Skeletal muscle tissue (tissue), 4 donors: ENCODE data around the gene IRF4. TPM values are rescaled to one million over a fixed set of nuclear protein-coding genes. Genes with fewer than 3 reads are reported as not detected.

ENCODE experiments used
- H3K27ac ChIP-seq: one replicate; pipeline ENCODE4 v1.7.0; 2013; ENCODE audit warnings: mild to moderate bottlenecking, low read depth, low read length, inconsistent platforms
- H3K27me3 ChIP-seq, 3 donors: one replicate each; pipeline ENCODE4 v1.7.0; 2013; ENCODE audit warnings: low read length in 3 of 3; ENCODE audit not compliant: control insufficient read depth in 3 of 3, insufficient read depth in 3 of 3
- H3K36me3 ChIP-seq, 3 donors: one replicate each; pipeline ENCODE4 v1.7.0; 2013; ENCODE audit warnings: low read length in 3 of 3; ENCODE audit not compliant: control insufficient read depth in 3 of 3, insufficient read depth in 3 of 3
- H3K4me1 ChIP-seq, 3 donors: one replicate each; pipeline ENCODE4 v1.7.0; 2013; ENCODE audit warnings: low read length in 3 of 3, mild to moderate bottlenecking in 3 of 3; ENCODE audit not compliant: control insufficient read depth in 3 of 3, insufficient read depth in 3 of 3
- H3K4me3 ChIP-seq, 3 donors: one replicate each; pipeline ENCODE4 v1.7.0; 2013; ENCODE audit warnings: low read length in 3 of 3
- H3K9ac ChIP-seq, 3 donors: one replicate each; pipeline ENCODE4 v1.7.0; 2013; ENCODE audit warnings: low read length in 3 of 3, mild to moderate bottlenecking in 3 of 3, moderate library complexity in 2 of 3, low read depth in 1 of 3
- H3K9me3 ChIP-seq, 3 donors: one replicate each; pipeline ENCODE4 v1.7.0; 2013; ENCODE audit warnings: low read length in 3 of 3; ENCODE audit not compliant: control insufficient read depth in 3 of 3
- total RNA-seq: library from RNA; depleted of rRNA; stranded (reverse); fragments of >200 nt; gene quantifications from one replicate; pipeline ENCODE4 v1.2.3, GENCODE V29; 2014
- donor health status: Osteomylitis.

Gene IRF4
- total RNA-seq, 1 donor from 2014 or later: 3.1 TPM

GRCh38 chr6:347232-347631, 44.3 kb upstream of the IRF4 start:
- Histone ChIP-seq H3K4me3 (no peak overlapping the region), H3K36me3 (peaks cover 16 to 34% (median 19%) of the 10 kb centered on the region in 3 donors), H3K27me3 (no peaks in the 10 kb centered on the region), H3K9ac (no peak overlapping the region), H3K4me1 (peaks cover 5 to 17% (median 13%) of the 10 kb centered on the region in 3 donors), H3K27ac (no peak overlapping the region), H3K9me3 (no peaks in the 10 kb centered on the region)

GRCh38 chr6:347951-348859, 43.3 kb upstream of the IRF4 start:
- Histone ChIP-seq H3K4me3 (no peak overlapping the region), H3K27me3 (no peaks in the 10 kb centered on the region), H3K27ac (no peak overlapping the region), H3K9ac (no peak overlapping the region), H3K4me1 (peaks cover 0 to 7% (median 4%) of the 10 kb centered on the region in 3 donors), H3K9me3 (no peaks in the 10 kb centered on the region), H3K36me3 (peaks cover 16 to 34% (median 19%) of the 10 kb centered on the region in 3 donors)

GRCh38 chr6:348860-349396, 42.6 kb upstream of the IRF4 start:
- H3K9me3 ChIP-seq: no peaks in the 10 kb centered on the region
- no peaks in the 10 kb centered on the region for H3K4me1 ChIP-seq
- H3K36me3 ChIP-seq: peaks cover 16 to 34% (median 19%) of the 10 kb centered on the region in 3 donors
- H3K27ac ChIP-seq: no peak overlapping the region
- no peak overlapping the region for H3K4me3 ChIP-seq
- H3K9ac ChIP-seq: no peak overlapping the region
- H3K27me3 ChIP-seq: no peaks in the 10 kb centered on the region

GRCh38 chr6:349491-349921, 42.0 kb upstream of the IRF4 start:
- Histone ChIP-seq H3K9ac (no peak overlapping the region), H3K27ac (no peak overlapping the region), H3K36me3 (peaks cover 16 to 34% (median 19%) of the 10 kb centered on the region in 3 donors), H3K9me3 (no peaks in the 10 kb centered on the region), H3K27me3 (no peaks in the 10 kb centered on the region), H3K4me3 (no peak overlapping the region), H3K4me1 (no peaks in the 10 kb centered on the region)

- Histone ChIP-seq H3K36me3 (peaks cover 16 to 34% (median 19%) of the 10 kb centered on the region in 3 donors), H3K27ac (no peak overlapping the region), H3K4me1 (no peaks in the 10 kb centered on the region), H3K27me3 (no peaks in the 10 kb centered on the region), H3K9ac (no peak overlapping the region), H3K4me3 (no peak overlapping the region), H3K9me3 (no peaks in the 10 kb centered on the region)
These were observed 41.2 kb upstream of the IRF4 start for GRCh38 chr6:350371-350770.

GRCh38 chr6:351011-351866, 40.3 kb upstream of the IRF4 start:
- Histone ChIP-seq H3K4me3 (no peak overlapping the region), H3K36me3 (peaks cover 16 to 34% (median 19%) of the 10 kb centered on the region in 3 donors), H3K27ac (no peak overlapping the region), H3K9me3 (no peaks in the 10 kb centered on the region), H3K27me3 (no peaks in the 10 kb centered on the region), H3K4me1 (no peaks in the 10 kb centered on the region), H3K9ac (no peak overlapping the region)

GRCh38 chr6:351867-352289, 39.7 kb upstream of the IRF4 start:
- H3K9ac ChIP-seq: no peak overlapping the region
- no peaks in the 10 kb centered on the region for H3K27me3 ChIP-seq
- no peaks in the 10 kb centered on the region for H3K9me3 ChIP-seq
- no peaks in the 10 kb centered on the region for H3K4me1 ChIP-seq
- no peak overlapping the region for H3K4me3 ChIP-seq
- peaks cover 16 to 34% (median 19%) of the 10 kb centered on the region in 3 donors for H3K36me3 ChIP-seq
- no peak overlapping the region for H3K27ac ChIP-seq

- H3K27me3 ChIP-seq: peaks cover 0 to 3% (median 0%) of the 10 kb centered on the region in 3 donors
- no peak overlapping the region for H3K27ac ChIP-seq
- no peaks in the 10 kb centered on the region for H3K4me1 ChIP-seq
- H3K9ac ChIP-seq: no peak overlapping the region
- no peak overlapping the region for H3K4me3 ChIP-seq
- peaks cover 16 to 33% (median 19%) of the 10 kb centered on the region in 3 donors for H3K36me3 ChIP-seq
- H3K9me3 ChIP-seq: no peaks in the 10 kb centered on the region
These were observed 39.1 kb upstream of the IRF4 start for GRCh38 chr6:352474-352873.

- Histone ChIP-seq H3K4me3 (no peak overlapping the region), H3K36me3 (peaks cover 12 to 30% (median 15%) of the 10 kb centered on the region in 3 donors), H3K9me3 (no peaks in the 10 kb centered on the region), H3K27me3 (peaks cover 0 to 3% (median 0%) of the 10 kb centered on the region in 3 donors), H3K9ac (no peak overlapping the region), H3K27ac (no peak overlapping the region), H3K4me1 (no peaks in the 10 kb centered on the region)
These were observed 38.6 kb upstream of the IRF4 start for GRCh38 chr6:352896-353470.
